ENCODE results near the gene DUOXA2.

DNA sequence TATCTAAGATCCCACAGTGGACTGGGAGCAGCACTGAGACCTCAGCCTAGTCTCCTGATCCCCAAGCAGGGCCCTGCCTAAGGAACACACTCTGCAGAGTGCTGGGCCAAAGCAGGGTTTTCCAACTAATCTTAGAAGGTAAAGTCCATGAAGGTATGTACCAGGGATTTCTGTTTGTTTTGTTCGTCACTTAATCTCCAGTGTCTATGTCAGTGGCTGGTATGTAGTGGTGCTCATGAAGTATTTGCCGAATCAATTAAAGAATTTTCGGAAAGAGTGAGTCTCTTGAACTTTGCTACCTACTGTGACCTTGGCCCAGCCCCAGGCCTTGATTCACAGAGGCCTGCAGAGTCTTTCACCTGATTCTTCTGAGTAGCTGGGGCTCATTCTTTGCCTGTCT lies 17.4 kb downstream of the DUOXA2 start:
- TF ChIP-seq EZH2 (IDR thresholded peaks at IDR 0.05; ENCODE audit: low read length, missing control alignments) = no peak
- TF ChIP-seq, protein P1, sequence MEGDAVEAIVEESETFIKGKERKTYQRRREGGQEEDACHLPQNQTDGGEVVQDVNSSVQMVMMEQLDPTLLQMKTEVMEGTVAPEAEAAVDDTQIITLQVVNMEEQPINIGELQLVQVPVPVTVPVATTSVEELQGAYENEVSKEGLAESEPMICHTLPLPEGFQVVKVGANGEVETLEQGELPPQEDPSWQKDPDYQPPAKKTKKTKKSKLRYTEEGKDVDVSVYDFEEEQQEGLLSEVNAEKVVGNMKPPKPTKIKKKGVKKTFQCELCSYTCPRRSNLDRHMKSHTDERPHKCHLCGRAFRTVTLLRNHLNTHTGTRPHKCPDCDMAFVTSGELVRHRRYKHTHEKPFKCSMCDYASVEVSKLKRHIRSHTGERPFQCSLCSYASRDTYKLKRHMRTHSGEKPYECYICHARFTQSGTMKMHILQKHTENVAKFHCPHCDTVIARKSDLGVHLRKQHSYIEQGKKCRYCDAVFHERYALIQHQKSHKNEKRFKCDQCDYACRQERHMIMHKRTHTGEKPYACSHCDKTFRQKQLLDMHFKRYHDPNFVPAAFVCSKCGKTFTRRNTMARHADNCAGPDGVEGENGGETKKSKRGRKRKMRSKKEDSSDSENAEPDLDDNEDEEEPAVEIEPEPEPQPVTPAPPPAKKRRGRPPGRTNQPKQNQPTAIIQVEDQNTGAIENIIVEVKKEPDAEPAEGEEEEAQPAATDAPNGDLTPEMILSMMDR (conservative IDR thresholded peaks at IDR 0.05 in 1 of 2, IDR thresholded peaks at IDR 0.05 in 1 of 2; ENCODE audit: low read depth in 1 of 2, low read length in 2 of 2) = no peak
